GM13977 (cell line): ENCODE measurements around the gene KIF12.

ENCODE experiments used
- DNase-seq: peaks from one replicate; pipeline ENCODE4 v3.0.0; 2012; ENCODE audit warnings: low spot score
- CTCF ChIP-seq: IDR thresholded peaks from 2 replicates; pipeline ENCODE4 v1.5.1; 2012; ENCODE audit warnings: mild to moderate bottlenecking, control low read depth; ENCODE audit not compliant: insufficient read depth; ENCODE audit errors: extremely low read depth, missing control alignments
- in situ Hi-C: fragments of 300-500 bp; cut with MboI; formaldehyde crosslinking; loops from one replicate; pipeline ENCODE4 v1.12.0; 2022; ENCODE audit warnings: low sequenced_read_pairs, low pct_unique_long_range_greater_than_20kb, mixed read lengths, inconsistent platforms; ENCODE audit not compliant: unreplicated experiment

Gene KIF12

GRCh38 chr9:114059047-114059803, 39.9 kb downstream of the KIF12 start:
- no peak for DNase-seq
- in situ Hi-C loops: no loop called here
- no peak for TF ChIP-seq CTCF

GRCh38 chr9:114058688-114059046, 40.4 kb downstream of the KIF12 start:
- in situ Hi-C loops: no loop called here
- DNase-seq: no peak
- no peak for TF ChIP-seq CTCF

- no peak for TF ChIP-seq CTCF
- in situ Hi-C loops: no loop called here
- no peak for DNase-seq
Measured at GRCh38 chr9:114057161-114057885, 41.8 kb downstream of the KIF12 start.

- no peak for TF ChIP-seq CTCF
- DNase-seq: no peak
- in situ Hi-C loops: no loop called here
Measured at GRCh38 chr9:114056527-114056926, 42.6 kb downstream of the KIF12 start.

- no peak for TF ChIP-seq CTCF
- in situ Hi-C loops: no loop called here
Measured at GRCh38 chr9:114055894-114056293, 43.2 kb downstream of the KIF12 start.

GRCh38 chr9:114055061-114055460, 44.0 kb downstream of the KIF12 start:
- in situ Hi-C loops: no loop called here
- DNase-seq: no peak
- no peak for TF ChIP-seq CTCF

More at GRCh38 chr9:114055894-114056293, 43.2 kb downstream of the KIF12 start:
- DNase-seq: no peak
